GM21423 (cell line): ENCODE results near the gene RFK.
A peak's percentile ranks its signal among the peaks of the same experiment; 100 is the strongest.
"Not testable (repeated sequence)": the region's sequence is repeated elsewhere in the genome, so short reads cannot be mapped to it uniquely, and the experiment has no call there.

Experiments used
- ATAC-seq: cut with Tn5 transposase; IDR thresholded peaks from one replicate; pipeline ENCODE4 v1.9.1; 2021; ENCODE audit warnings: mild to moderate bottlenecking, moderate library complexity; ENCODE audit not compliant: unreplicated experiment

The RFK gene

GRCh38 chr9:76394195-76394959 lies at the start of gene RFK:
Gene RFK (minus strand): TSS chr9:76394426. CDS start chr9:76394171, 255 bp downstream.
- peak; percentile 64 for ATAC-seq

GRCh38 chr9:76443887-76444286 lies 49.7 kb upstream of the RFK start:
- ATAC-seq: no peak

GRCh38 chr9:76441551-76442322 lies 47.5 kb upstream of the RFK start:
- peak; percentile 60 for ATAC-seq

GRCh38 chr9:76438841-76439588 lies 44.8 kb upstream of the RFK start:
- peak; percentile 68 for ATAC-seq

GRCh38 chr9:76437017-76437699 lies 42.9 kb upstream of the RFK start:
- not testable (repeated sequence) for ATAC-seq

- ATAC-seq: not testable (repeated sequence)
These were observed 40.7 kb upstream of the RFK start for GRCh38 chr9:76434897-76435296.

- ATAC-seq: no peak
These were observed 39.6 kb upstream of the RFK start for GRCh38 chr9:76433836-76434235.

GRCh38 chr9:76433406-76433805 lies 39.2 kb upstream of the RFK start:
- ATAC-seq: no peak

GRCh38 chr9:76431601-76432000 lies 37.4 kb upstream of the RFK start:
- ATAC-seq: no peak

GRCh38 chr9:76426807-76427419 lies 32.7 kb upstream of the RFK start:
- no peak for ATAC-seq

GRCh38 chr9:76425677-76426453 lies 31.6 kb upstream of the RFK start:
- no peak for ATAC-seq

- ATAC-seq: no peak
These were observed 30.3 kb upstream of the RFK start for GRCh38 chr9:76424491-76424890.

- no peak for ATAC-seq
These were observed 29.3 kb upstream of the RFK start for GRCh38 chr9:76423216-76424177.

- ATAC-seq: no peak
These were observed 25.7 kb upstream of the RFK start for GRCh38 chr9:76419782-76420380.

- ATAC-seq: no peak
These were observed 23.2 kb upstream of the RFK start for GRCh38 chr9:76417394-76417793.

- ATAC-seq: no peak
These were observed 21.5 kb upstream of the RFK start for GRCh38 chr9:76415731-76416130.

GRCh38 chr9:76415154-76415553 lies 20.9 kb upstream of the RFK start:
- ATAC-seq: no peak

GRCh38 chr9:76414661-76415060 lies 20.4 kb upstream of the RFK start:
- ATAC-seq: peak; percentile 87
